Posterior vena cava (tissue), 2 donors: Measurements from ENCODE around the gene ATP8A2. TPM values are rescaled to one million over a fixed set of nuclear protein-coding genes. Genes with fewer than 3 reads are reported as not detected.
"Not testable (repeated sequence)": the region's sequence is repeated elsewhere in the genome, so short reads cannot be mapped to it uniquely, and the experiment has no call there.

ENCODE experiments used
- DNase-seq: peaks from one replicate; pipeline ENCODE4 v3.0.0-alpha.2; 2020; ENCODE audit warnings: low spot score
- intact Hi-C, 2 donors: fragments of 100-400 bp; cut with DNase I; formaldehyde crosslinking; loops; one replicate each; pipeline versions ENCODE4 v1.14.1 to v1.14.2; 2022 to 2023
- total RNA-seq, 2 donors: library from RNA; stranded (reverse); fragmentation: NEBNext Ultra II Directional; extraction: Animal tissue kit (Norgen Biotek cat#: 25700); gene quantifications; one replicate each; pipeline ENCODE4 v1.2.1, GENCODE V29; 2021
- donor health status: DM: yes; HTN: yes; CAD: no.
- donor health status: DM: yes; HTN: yes; CAD: no.

The ATP8A2 gene
- total RNA-seq, 2 donors from 2014 or later, result 0.24 to 0.60 TPM

- no peak for DNase-seq
- intact Hi-C loops, result no loop called here
These were observed 397.1 kb downstream of the ATP8A2 start for GRCh38 chr13:25768838-25769237.

GRCh38 chr13:25770601-25771000 is 398.8 kb downstream of the ATP8A2 start:
- no peak for DNase-seq
- intact Hi-C loops, result no loop called here

GRCh38 chr13:25771202-25771601 is 399.4 kb downstream of the ATP8A2 start:
- intact Hi-C loops, result no loop called here
- no peak for DNase-seq

GRCh38 chr13:25771641-25772478 is 400.1 kb downstream of the ATP8A2 start:
- intact Hi-C loops, result no loop called here
- no peak for DNase-seq

- DNase-seq, result not testable (repeated sequence)
These were observed 400.8 kb downstream of the ATP8A2 start for GRCh38 chr13:25772534-25772933.

GRCh38 chr13:25774056-25774455 is 402.3 kb downstream of the ATP8A2 start:
- DNase-seq, intact Hi-C loops: not testable (repeated sequence)

More at GRCh38 chr13:25772534-25772933, 400.8 kb downstream of the ATP8A2 start:
- intact Hi-C loops, result not testable (repeated sequence)

GRCh38 chr13:25775275-25775674 is 403.5 kb downstream of the ATP8A2 start:
- DNase-seq, result no peak
- intact Hi-C loops, result loop anchor here in 1 of 2 donors (5.0 kb wide), 1 partner anchor 312 kb away; no protein-coding TSS in a partner anchor

- intact Hi-C loops, result loop anchor here in 1 of 2 donors (5.0 kb wide), 1 partner anchor 311 kb away; no protein-coding TSS in a partner anchor
- DNase-seq, result no peak
These were observed 404.2 kb downstream of the ATP8A2 start for GRCh38 chr13:25775986-25776385.

GRCh38 chr13:25776722-25777121 is 404.9 kb downstream of the ATP8A2 start:
- no peak for DNase-seq
- intact Hi-C loops, result loop anchor here in 1 of 2 donors (5.0 kb wide), 1 partner anchor 311 kb away; no protein-coding TSS in a partner anchor

- intact Hi-C loops, result loop anchor here in 1 of 2 donors (5.0 kb wide), 1 partner anchor 310 kb away; no protein-coding TSS in a partner anchor
- no peak for DNase-seq
These were observed 405.7 kb downstream of the ATP8A2 start for GRCh38 chr13:25777509-25777908.

GRCh38 chr13:25778365-25778764 is 406.6 kb downstream of the ATP8A2 start:
- intact Hi-C loops, result loop anchor here in 1 of 2 donors (5.0 kb wide), 1 partner anchor 309 kb away; no protein-coding TSS in a partner anchor
- no peak for DNase-seq

- DNase-seq, result no peak
- intact Hi-C loops, result loop anchor here in 1 of 2 donors (5.0 kb wide), 1 partner anchor 308 kb away; no protein-coding TSS in a partner anchor
These were observed 407.1 kb downstream of the ATP8A2 start for GRCh38 chr13:25778808-25779305.

GRCh38 chr13:25783076-25783475 is 411.3 kb downstream of the ATP8A2 start:
- intact Hi-C loops, result no loop called here
- no peak for DNase-seq

GRCh38 chr13:25783601-25784024 is 411.8 kb downstream of the ATP8A2 start:
- no peak for DNase-seq
- intact Hi-C loops, result no loop called here

GRCh38 chr13:25784119-25784518 is 412.3 kb downstream of the ATP8A2 start:
- intact Hi-C loops, result no loop called here
- DNase-seq, result no peak

- DNase-seq, intact Hi-C loops: not testable (repeated sequence)
These were observed 418.4 kb downstream of the ATP8A2 start for GRCh38 chr13:25790137-25790536.

GRCh38 chr13:25795277-25795676 is 423.5 kb downstream of the ATP8A2 start:
- DNase-seq, result no peak
- intact Hi-C loops, result no loop called here

GRCh38 chr13:25796474-25796873 is 424.7 kb downstream of the ATP8A2 start:
- DNase-seq, result no peak
- intact Hi-C loops, result no loop called here

- intact Hi-C loops, result no loop called here
- DNase-seq, result no peak
These were observed 427.2 kb downstream of the ATP8A2 start for GRCh38 chr13:25798998-25799397.

- DNase-seq, result no peak
- intact Hi-C loops, result no loop called here
These were observed 428.7 kb downstream of the ATP8A2 start for GRCh38 chr13:25800523-25800922.
